GM18505 (cell line): ENCODE measurements around the gene HARS1.
"Not testable (repeated sequence)": the region's sequence is repeated elsewhere in the genome, so short reads cannot be mapped to it uniquely, and the experiment has no call there.

Experiments used
- ATAC-seq: cut with Tn5 transposase; IDR thresholded peaks from one replicate; pipeline ENCODE4 v1.9.1; 2021; ENCODE audit not compliant: unreplicated experiment
- POLR2A ChIP-seq: IDR thresholded peaks from 4 replicates; pipeline ENCODE4 v1.6.1; 2011; ENCODE audit warnings: borderline replicate concordance; ENCODE audit not compliant: insufficient read depth, insufficient read length; ENCODE audit errors: extremely low read depth

Gene HARS1

GRCh38 chr5:140633021-140633471 lies 58.1 kb downstream of the HARS1 start, which contains the start of gene CD14:
CD14 (minus strand) TSS chr5:140633175; CDS start chr5:140633071, 104 bp downstream.
- no peak for ATAC-seq
- no peak for TF ChIP-seq POLR2A

GRCh38 chr5:140632366-140633020 lies 58.7 kb downstream of the HARS1 start:
- TF ChIP-seq POLR2A = no peak
- ATAC-seq = peak; percentile 49

- no peak for TF ChIP-seq POLR2A
These were observed 59.3 kb downstream of the HARS1 start for GRCh38 chr5:140631831-140632365.

GRCh38 chr5:140631036-140631417 lies 60.1 kb downstream of the HARS1 start:
- ATAC-seq = no peak
- no peak for TF ChIP-seq POLR2A

More at GRCh38 chr5:140631831-140632365, 59.3 kb downstream of the HARS1 start:
- ATAC-seq = peak; percentile 39

- no peak for ATAC-seq
- no peak for TF ChIP-seq POLR2A
These were observed 60.7 kb downstream of the HARS1 start for GRCh38 chr5:140630292-140631035.

- TF ChIP-seq POLR2A = no peak
- ATAC-seq = no peak
These were observed 62.5 kb downstream of the HARS1 start for GRCh38 chr5:140628711-140629110.

- no peak for TF ChIP-seq POLR2A
- no peak for ATAC-seq
These were observed 63.2 kb downstream of the HARS1 start for GRCh38 chr5:140627972-140628371.

- ATAC-seq = not testable (repeated sequence)
These were observed 66.3 kb downstream of the HARS1 start for GRCh38 chr5:140624886-140625285.
